Transverse colon (tissue), 3 donors: Measurements from ENCODE around the gene CFAP65.

Source experiments
- EP300 ChIP-seq: sonication (generic); formaldehyde crosslinking; IDR thresholded peaks from one replicate; pipeline ENCODE4 v1.6.1; 2017; ENCODE audit warnings: antibody characterized with exemption, low read depth
- POLR2AphosphoS5 ChIP-seq, 3 donors: sonication (generic); formaldehyde crosslinking; IDR thresholded peaks; one replicate each; pipeline ENCODE4 v1.6.1; 2016; ENCODE audit warnings: antibody characterized with exemption in 3 of 3

DNA sequence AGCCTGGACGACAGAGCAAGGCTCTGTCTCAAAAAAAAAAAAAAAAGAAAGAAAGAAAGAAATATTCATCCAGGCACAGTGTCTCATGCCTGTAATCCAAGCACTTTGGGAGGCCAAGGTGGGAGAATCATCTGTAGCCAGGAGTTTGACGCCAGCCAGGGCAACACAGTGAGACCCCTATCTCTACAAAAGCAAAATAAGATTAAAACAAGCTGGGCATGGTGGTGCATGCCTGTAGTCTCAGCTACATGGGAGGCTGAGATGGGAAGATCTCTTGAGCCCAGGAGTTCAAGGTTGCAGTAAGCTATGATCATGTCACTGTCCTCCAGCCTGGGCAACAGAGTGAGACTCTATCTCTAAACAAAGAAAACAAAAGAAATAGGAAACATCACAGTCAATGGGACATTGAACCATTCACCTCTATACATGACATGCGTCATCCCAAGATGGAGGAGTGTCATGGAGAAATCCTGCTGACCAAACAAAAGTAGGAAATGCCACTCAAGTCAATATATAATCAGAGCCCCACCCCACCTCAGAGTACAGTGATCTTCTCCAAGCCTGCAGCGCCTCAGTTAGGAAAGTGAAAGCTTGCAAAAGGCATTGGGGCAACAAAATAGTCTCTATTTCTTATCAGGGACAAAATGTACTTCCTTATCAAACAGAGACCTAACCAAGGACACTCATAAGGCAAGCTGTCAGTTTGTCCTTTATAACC is 66.1 kb downstream of the CFAP65 start:
- TF ChIP-seq POLR2AphosphoS5 (IDR thresholded peaks at IDR 0.05) (peak in 1 of 3 donors; percentile 49), EP300 (peak; percentile 30)
